Neural crest cell (in vitro differentiated cells): ENCODE results near the gene MYL5. TPM values are rescaled to one million over a fixed set of nuclear protein-coding genes. Genes with fewer than 3 reads are reported as not detected.
"Not testable (repeated sequence)": the region's sequence is repeated elsewhere in the genome, so short reads cannot be mapped to it uniquely, and the experiment has no call there.

Experiments
- DNase-seq: peaks from one replicate; pipeline ENCODE4 v3.0.0; 2021; ENCODE audit warnings: low read depth, mixed read lengths, low spot score
- H3K27ac Mint-ChIP-seq: one replicate; pipeline ENCODE4 v1.8.0; 2021; ENCODE audit warnings: mild to moderate bottlenecking, mixed read lengths; ENCODE audit not compliant: unreplicated experiment
- H3K27me3 Mint-ChIP-seq: 2 replicates; pipeline ENCODE4 v1.8.0; 2021; ENCODE audit warnings: low read depth, mild to moderate bottlenecking, mixed read lengths
- H3K36me3 Mint-ChIP-seq: 2 replicates; pipeline ENCODE4 v1.8.0; 2021; ENCODE audit warnings: low read depth, mild to moderate bottlenecking, mixed read lengths
- H3K4me1 Mint-ChIP-seq: 2 replicates; pipeline ENCODE4 v1.8.0; 2021; ENCODE audit warnings: mixed read lengths
- H3K4me3 Mint-ChIP-seq: one replicate; pipeline ENCODE4 v1.8.0; 2021; ENCODE audit warnings: mild to moderate bottlenecking, mixed read lengths
- H3K9me3 Mint-ChIP-seq: 2 replicates; pipeline ENCODE4 v1.8.0; 2021; ENCODE audit warnings: mixed read lengths
- CTCF ChIP-seq: fragments of 200-600 bp; sonication (generic); conservative IDR thresholded peaks from 2 replicates; pipeline ENCODE4 v1.5.0; 2021; ENCODE audit warnings: antibody characterized with exemption, mild to moderate bottlenecking
- total RNA-seq: library from RNA; stranded (reverse); gene quantifications from 2 replicates; pipeline ENCODE4 v1.2.1, GENCODE V29; 2021

The MYL5 gene
- total RNA-seq, 1 donor from 2014 or later, result 10.8 TPM

GRCh38 chr4:692771-693554, 18.6 kb downstream of the MYL5 start:
- TF ChIP-seq CTCF, result no peak
- Mint-ChIP-seq H3K4me3 (no peak overlapping the region), H3K9me3 (no peaks in the 10 kb centered on the region), H3K27ac (no peak overlapping the region), H3K4me1 (no peaks in the 10 kb centered on the region), H3K27me3 (peaks cover 3% of the 10 kb centered on the region), H3K36me3 (no peaks in the 10 kb centered on the region)
- no peak for DNase-seq

- not testable (repeated sequence) for H3K9me3 Mint-ChIP-seq
Observed at GRCh38 chr4:694341-694940, 20.1 kb downstream of the MYL5 start.

GRCh38 chr4:699816-700580, 25.7 kb downstream of the MYL5 start:
- Mint-ChIP-seq H3K9me3 (no peaks in the 10 kb centered on the region), H3K27ac (no peak overlapping the region), H3K36me3 (no peaks in the 10 kb centered on the region), H3K4me3 (no peak overlapping the region), H3K27me3 (no peaks in the 10 kb centered on the region), H3K4me1 (no peaks in the 10 kb centered on the region)
- no peak for DNase-seq
- no peak for TF ChIP-seq CTCF

More at GRCh38 chr4:694341-694940, 20.1 kb downstream of the MYL5 start:
- H3K4me3 Mint-ChIP-seq, H3K27me3 Mint-ChIP-seq, DNase-seq, H3K27ac Mint-ChIP-seq, H3K36me3 Mint-ChIP-seq, H3K4me1 Mint-ChIP-seq: not testable (repeated sequence)

GRCh38 chr4:700587-701264, 26.4 kb downstream of the MYL5 start:
- Mint-ChIP-seq H3K27me3 (no peaks in the 10 kb centered on the region), H3K36me3 (no peaks in the 10 kb centered on the region), H3K9me3 (no peaks in the 10 kb centered on the region), H3K4me3 (no peak overlapping the region), H3K4me1 (no peaks in the 10 kb centered on the region), H3K27ac (peak overlapping the region; percentile 48)
- no peak for DNase-seq
- no peak for TF ChIP-seq CTCF

- Mint-ChIP-seq H3K27me3 (no peaks in the 10 kb centered on the region), H3K9me3 (no peaks in the 10 kb centered on the region), H3K4me3 (peak overlapping the region; percentile 47), H3K36me3 (no peaks in the 10 kb centered on the region), H3K4me1 (no peaks in the 10 kb centered on the region), H3K27ac (no peak overlapping the region)
- TF ChIP-seq CTCF, result no peak
- no peak for DNase-seq
Observed at GRCh38 chr4:702618-703048, 28.3 kb downstream of the MYL5 start.
